Measurements from ENCODE around the gene EFHC1.
"Not testable (repeated sequence)": the region's sequence is repeated elsewhere in the genome, so short reads cannot be mapped to it uniquely, and the experiment has no call there.

EFHC1 gene, protein sequence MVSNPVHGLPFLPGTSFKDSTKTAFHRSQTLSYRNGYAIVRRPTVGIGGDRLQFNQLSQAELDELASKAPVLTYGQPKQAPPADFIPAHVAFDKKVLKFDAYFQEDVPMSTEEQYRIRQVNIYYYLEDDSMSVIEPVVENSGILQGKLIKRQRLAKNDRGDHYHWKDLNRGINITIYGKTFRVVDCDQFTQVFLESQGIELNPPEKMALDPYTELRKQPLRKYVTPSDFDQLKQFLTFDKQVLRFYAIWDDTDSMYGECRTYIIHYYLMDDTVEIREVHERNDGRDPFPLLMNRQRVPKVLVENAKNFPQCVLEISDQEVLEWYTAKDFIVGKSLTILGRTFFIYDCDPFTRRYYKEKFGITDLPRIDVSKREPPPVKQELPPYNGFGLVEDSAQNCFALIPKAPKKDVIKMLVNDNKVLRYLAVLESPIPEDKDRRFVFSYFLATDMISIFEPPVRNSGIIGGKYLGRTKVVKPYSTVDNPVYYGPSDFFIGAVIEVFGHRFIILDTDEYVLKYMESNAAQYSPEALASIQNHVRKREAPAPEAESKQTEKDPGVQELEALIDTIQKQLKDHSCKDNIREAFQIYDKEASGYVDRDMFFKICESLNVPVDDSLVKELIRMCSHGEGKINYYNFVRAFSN

DNA sequence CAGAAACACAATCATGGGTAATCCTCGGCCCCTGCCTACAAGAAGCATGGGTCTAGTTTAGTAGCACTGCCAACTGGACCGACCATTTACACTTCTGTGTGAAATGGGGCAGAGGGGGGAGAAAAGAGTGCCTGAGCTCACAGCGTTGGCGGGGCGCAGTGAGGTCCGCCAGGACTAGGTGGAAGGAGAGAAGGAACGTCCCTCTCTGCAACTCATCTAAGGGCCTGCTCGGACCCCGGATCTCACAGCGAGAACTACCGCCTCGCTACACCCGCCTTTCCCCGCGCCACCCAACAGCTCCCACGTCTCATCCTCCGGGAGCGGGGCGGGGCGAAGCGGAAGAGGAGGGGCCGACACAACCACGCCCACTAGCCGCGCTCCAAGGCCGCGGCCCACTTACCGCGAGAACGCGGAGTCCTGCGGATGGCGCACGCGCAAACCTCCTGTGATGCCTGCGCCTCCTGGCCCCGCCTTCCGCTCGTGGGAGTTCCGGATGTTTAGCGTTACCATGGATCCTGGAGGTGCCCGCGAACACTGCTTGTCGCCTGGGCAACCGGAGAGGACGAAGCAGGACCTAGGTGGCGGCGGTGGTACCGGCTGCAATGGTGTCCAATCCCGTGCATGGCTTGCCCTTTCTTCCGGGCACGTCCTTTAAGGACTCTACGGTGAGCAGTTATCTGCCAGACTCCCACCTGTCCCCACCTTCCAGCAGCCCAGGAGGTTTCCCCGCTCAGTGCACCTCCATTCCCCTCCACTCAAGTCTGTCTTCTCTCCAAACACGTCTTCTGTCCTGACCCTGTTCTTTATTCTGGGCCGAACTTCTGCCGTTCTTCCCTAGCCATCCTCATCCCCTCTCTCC is at the start of gene EFHC1:
EFHC1 (plus strand) TSS at position 534 of the 859 bp plus-strand sequence; CDS start at position 603, 69 bp downstream.
- DNase-seq (ENCODE audit: low read depth), result peak; percentile 95

DNA sequence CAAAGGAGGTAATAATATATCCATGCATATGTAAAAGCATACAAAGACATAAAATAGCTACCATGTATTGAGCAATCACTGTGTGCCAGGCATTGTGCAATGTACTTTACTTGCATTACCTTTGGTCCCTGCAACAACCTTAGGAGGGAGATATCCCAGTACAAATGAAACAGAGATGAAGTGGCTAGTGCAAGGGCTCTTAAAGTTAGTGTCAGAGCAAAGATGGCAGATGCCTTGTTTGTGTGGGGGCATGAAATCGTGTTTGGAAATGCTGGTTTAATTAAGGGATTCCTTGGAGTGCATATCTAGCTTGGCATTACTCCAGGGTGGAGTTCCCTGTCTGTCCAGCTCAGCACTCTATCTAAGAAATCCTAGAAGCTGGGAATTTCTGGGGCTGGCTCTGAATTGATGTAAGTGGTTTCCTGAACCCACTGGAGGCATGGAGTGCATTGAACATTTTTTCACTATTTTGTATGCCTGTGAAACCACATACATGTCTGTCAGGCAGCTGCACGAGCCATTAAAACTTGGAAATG is 48.4 kb upstream of the EFHC1 start:
- DNase-seq (ENCODE audit: low read depth), result no peak

DNA sequence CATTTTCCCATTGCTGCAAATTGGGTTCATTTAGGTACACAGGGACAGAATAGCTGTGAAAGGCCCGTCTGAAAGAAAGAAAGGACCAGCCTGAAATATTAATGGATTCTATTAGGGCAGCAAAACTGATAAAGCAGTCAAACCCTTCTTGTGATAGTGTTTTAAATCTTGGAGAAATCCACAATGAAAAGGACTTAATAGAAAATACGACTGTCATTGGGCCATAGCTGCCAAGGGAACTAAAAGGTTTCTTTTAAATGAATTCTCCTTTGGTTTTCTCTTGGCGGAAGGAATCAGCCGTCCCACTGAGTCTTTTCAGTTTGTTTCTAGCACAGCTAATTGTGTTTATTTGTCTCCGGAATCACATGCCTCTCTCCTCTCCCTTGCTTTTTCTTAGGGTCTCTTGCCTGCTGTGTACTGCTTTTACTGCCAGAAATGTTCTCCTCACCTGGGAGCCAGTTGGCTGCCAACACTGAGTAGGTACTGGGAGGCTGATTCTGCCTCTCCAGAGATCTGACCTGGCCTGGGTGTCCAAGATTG is 46.9 kb upstream of the EFHC1 start:
- DNase-seq (ENCODE audit: low read depth), result no peak

DNA sequence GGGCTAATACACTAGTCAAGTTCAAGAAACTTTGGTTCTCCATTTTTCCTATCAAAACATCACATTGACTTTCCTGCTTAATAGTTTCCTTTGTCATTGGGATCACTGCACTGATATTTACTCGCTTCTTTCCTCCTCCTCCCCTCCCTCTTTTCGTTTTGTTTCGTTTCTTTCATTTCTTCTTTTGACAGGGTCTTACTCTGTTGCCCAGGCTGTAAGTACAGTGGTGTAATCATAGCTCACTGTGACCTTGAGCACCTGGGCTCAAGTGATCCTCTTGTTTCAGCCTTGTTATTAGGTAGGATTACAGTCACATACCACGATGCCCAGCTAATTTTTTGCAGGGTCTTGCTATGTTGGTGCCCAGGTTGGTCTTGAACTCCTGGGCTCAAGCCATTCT is 45.9 kb upstream of the EFHC1 start:
- no peak for DNase-seq (ENCODE audit: low read depth)

DNA sequence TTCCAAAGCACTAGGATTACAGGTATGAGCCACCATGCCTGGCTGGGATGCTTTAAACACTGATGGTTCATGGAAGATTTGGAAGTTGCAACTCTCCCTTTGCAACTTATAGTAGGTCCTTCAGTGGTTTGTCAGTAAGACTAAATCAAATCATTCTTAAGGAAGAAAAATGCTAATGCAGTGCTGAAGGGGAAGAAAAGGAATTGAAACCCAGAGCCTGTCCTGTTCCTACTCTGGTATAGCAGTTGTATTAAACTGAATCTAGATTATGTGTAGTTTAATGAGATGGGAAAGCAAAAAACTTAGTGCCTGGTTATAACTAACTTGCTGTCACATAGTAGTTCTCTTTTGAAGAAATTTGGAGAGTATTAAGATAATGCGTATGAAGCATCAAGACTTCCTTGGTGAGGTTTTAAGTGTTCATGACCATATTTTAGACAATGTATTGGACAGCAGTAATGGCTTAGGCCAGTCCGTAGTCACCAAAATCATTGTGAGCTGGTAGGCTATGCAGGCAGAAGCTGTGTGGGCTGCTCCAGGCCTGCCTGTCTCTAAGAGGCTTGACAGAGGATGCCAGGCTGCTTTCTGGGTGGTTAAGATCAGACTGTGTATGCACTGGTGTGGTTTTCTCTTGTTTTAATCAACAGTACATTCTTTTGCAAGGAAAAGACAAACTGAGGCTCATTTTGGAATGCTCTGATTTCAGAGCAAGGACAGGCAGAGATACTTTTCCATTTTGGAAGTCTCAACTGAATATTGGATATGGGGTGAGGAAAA is 44.2 kb upstream of the EFHC1 start:
- DNase-seq (ENCODE audit: low read depth), result no peak

DNA sequence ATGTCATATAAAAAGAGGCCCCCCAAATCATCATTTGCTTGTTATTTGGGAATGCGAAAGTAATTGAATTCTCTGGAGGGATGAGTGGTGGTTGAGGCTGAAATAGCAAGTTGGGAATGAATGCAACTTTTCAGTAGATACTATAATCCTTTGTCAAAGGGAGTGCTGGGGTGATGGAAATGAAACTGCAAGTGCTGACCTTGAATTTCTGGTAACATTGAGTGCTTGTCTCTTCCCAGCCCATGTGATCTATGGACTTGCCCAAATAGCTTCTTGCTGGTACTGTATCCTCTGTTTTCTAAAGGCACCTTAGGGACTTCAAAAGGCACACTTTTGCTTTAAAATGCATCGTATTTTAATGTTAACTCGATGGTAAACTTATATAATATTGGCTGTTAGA is 43.4 kb upstream of the EFHC1 start:
- DNase-seq (ENCODE audit: low read depth), result no peak

DNA sequence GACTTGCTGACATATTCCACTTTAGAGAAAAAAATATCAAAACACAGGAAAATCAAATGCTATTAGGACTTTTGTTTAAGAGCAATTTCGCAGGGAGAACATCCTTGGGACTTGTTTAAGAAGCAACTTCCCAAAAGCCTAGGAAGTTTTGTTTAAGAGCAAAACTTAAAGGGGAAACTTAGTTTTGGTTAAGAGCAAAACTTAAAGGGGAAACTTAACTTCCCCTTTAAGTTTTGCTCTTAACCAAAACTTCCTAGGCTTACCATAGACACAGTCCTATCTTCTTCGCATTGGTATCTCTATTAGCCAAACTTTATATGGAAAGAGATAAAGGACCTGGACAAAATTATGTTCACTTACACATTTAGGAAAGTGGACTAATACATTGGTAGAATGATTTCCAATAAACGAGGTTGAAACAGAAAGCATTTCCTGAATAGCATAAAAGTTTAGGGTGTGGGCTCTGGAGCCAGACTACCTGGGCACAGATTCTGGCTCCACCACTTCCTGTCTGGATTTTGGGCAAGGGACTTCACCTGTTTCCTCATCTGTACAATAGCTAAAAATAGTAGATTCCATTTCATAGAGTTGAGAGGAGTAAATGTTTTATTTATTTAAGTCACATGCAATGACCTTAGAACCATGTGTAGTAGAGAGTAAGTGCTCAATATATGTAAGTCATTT is 42.5 kb upstream of the EFHC1 start:
- no peak for DNase-seq (ENCODE audit: low read depth)

DNA sequence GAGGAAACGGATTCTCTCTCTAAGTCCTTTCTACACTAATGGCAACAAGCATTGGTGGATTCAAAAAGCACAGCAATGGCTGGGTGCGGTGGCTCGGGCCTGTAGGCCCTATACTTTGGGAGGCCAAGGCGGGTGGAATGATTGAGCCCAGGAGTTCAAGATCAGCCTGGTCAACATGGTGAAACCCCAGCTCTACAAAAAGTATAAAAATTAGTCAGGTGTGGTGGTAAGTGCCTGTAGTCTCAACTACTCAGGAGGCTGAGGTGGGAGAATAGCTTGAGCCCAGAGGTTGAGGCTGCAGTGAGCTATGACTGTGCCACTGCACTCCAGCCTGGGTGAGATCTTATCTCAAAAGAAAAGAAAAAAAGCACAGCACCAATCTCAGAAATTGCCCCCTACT is 38.9 kb upstream of the EFHC1 start:
- no peak for DNase-seq (ENCODE audit: low read depth)

DNA sequence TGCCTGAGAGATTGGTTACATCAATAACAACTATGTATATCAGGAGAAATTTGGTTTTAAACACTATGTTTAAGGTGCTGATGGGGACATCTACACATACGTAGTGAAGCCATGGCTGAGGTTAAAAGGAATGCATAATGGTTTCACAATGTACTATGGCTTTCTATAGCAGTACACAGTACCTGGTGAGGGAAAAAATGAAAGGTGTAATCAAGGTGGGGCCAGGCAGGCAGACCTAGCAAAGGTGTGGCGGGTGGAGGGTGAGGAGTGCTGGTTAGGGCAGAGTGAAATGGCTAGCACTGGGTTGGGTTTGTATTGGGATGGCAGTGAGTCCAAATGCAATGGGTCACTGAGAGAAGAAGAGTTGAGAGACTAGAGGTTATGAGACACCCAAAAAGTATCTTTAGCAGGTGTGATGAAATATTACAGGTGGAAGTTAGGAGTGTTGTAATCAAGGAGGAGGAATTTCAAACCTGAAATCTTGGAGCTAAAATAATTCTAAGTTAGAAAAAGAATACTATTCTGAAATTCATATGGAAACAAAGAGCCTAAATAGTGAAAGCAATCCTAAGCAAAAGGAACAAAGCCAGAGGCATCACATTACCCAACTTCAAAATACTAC is 35.9 kb upstream of the EFHC1 start:
- no peak for DNase-seq (ENCODE audit: low read depth)

DNA sequence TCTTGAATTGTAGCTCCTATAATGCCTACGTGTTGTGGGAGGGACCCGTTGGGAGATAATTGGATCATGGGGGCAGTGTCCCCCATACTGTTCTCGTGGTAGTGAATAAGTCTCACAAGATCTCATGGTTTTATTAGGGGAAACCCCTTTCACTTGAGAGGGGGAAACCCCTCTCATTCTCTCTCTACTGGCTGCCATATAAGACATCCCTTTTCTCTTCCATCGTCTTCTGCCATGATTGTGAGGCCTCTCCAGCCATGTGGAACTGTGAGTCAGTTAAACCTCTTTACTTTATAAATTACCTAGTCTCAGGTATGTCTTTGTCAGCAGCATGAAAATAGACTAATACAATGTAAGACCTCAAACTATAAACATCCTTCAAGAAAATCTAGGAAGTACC is 35.1 kb upstream of the EFHC1 start:
- DNase-seq (ENCODE audit: low read depth), result no peak

DNA sequence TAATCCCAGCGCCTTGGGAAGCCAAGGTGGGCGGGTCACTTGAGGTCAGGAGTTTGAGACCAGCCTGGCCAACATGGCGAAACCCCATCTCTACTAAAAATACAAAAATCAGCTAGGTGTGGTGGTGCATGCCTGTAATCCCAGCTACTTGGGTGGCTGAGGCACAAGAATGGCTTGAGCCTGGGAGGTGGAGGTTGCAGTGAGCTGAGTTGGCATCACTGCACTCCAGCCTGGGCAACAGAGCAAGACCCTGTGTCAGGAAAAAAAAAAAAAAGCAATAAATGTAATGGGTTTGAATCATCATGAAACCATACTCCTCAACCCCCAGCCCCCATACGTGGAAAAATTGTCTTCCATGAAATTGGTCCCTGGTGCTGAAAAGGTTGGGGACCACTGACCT is 32.0 kb upstream of the EFHC1 start:
- not testable (repeated sequence) for DNase-seq (ENCODE audit: low read depth)

DNA sequence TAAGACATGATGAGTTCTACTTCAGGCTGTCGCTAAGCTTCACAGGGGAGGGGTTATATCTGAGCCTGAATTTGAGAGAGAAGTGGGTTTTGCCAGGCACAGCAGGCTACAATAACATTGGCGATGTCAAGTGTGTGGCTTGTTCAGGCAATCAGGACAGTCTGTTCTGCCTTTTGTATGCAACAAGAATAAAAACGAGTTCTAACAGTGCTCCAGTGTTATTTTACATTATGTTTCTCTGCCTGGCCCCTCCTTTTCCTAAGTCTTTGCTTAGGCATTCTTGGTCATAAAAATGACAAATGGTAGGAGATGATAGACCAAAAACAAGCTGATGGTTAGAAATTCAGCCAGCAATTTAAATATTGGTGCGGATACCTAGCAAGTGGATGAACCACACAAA is 31.4 kb upstream of the EFHC1 start:
- no peak for DNase-seq (ENCODE audit: low read depth)

DNA sequence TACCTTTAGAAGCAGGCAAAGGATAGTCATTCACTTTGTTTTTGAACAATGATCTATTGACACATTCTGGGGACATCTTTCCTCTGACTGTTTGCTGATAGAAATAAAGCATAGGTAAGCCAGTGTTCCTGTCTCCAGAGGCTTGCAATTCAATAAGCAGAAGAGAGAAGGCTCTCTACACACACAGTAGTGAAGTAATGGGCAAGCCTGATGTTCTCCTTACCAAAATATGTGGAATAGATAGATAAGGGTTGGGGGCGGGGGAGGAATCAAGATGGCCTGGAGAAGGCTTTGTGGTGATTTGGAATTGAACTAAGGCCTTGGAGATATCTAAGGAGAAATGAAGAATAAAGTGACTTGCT is 30.9 kb upstream of the EFHC1 start:
- no peak for DNase-seq (ENCODE audit: low read depth)

DNA sequence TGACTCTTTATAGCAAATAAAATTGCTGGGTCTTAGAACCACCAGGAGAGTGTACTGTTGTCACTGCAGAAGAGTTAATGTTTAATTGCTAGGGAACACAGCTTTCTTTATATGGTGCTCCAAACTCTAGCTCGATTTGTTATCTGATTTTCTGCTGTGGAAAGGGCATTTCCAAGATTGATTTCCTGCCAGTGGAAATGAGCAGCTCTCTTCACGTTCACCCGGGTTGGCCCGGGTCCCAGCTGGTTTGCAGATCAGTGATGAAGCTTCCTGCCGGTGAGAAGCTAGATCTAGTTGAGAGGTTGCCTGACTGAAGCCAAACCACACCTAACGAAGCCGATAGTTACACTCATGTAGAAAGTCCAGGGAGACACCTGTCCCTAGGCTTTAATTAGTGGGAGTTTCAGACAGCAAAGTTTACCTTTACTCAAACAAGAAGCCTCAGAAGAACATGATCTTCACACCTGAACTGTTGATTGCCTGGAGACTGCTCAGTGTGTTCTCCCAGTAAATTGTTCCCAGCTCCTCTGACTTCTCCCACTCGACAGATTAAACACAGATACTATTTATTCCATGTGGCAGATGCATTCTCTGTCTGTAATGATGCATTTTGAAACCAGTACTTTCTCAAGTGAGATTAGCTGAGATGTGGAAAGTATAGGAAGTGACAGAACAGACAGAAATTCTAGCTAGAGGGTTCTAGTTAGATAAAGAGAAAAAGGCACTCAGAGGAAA is 30.3 kb upstream of the EFHC1 start:
- no peak for DNase-seq (ENCODE audit: low read depth)

DNA sequence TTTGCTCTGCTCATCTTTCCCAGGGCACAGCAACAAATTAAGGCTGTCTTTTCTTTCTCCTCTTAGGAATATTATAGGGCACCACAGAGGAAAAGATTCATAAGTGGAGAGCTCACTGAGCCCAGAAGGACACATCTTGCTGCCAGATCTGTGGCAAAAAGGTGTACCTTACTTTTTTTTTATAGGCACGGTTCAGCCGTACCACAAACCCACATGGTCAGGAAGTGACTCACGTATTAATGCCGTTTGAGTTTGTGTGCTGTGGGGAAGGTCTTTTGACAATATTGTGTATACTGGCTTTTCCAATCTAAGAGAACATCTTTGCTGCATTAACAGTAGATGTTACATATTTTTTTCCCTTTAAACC is 29.8 kb upstream of the EFHC1 start:
- peak; percentile 32 for DNase-seq (ENCODE audit: low read depth)

DNA sequence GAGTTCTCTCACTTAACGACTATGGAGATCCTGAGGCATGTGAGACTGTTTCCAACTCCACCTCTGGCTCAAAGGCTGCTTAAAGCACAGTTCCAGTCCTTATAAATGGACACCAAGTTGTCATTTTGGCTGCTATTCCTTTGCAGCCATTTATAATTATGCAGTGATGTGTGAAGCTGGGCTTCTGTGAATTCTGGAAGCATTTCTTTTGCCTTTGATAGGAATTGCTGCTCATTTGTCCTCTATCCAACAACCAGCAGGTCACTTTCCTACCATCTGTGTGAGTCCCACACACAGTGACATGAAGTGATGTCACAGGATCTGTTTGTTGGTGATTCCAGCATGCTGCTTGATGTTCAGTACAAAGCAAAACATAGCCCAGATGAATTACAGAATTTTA is 28.5 kb upstream of the EFHC1 start:
- no peak for DNase-seq (ENCODE audit: low read depth)

DNA sequence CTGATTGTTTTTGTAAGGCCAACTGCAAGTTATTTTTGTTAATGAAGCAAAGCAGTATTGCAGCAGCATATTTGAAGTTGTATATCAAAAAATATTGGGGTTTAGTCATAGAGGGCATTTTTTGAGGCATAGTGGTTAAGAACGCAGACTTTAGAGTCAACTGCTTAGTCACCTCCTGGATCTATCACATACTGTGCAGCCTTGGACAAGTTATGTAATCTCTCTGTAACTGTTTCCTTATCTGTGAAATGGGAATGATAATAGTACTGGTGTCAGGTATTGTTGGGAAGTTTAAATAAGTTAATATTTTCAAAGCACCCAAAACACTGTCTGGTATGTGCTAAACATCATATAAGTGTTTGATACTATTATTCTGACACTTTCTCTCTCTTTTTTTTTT is 27.2 kb upstream of the EFHC1 start:
- DNase-seq (ENCODE audit: low read depth), result no peak

DNA sequence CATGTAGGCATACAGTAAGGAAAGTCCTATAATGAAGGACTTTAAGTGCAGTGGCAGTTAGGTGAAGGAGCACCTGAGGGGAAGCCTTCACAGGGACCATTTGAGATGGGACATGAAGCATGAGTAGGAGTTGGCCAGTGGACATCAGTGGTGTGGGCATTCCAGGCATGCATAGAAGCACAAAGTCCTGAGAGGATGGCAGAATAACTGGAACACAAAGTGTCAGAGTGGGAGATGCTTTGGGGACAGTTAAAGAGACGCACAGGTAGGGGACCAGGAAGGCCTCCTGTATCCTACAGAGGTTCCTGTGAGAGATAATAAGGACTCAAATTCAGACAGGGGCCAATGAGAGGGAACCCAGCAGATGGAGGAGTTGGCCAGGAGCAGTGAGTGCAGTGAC is 26.4 kb upstream of the EFHC1 start:
- no peak for DNase-seq (ENCODE audit: low read depth)

DNA sequence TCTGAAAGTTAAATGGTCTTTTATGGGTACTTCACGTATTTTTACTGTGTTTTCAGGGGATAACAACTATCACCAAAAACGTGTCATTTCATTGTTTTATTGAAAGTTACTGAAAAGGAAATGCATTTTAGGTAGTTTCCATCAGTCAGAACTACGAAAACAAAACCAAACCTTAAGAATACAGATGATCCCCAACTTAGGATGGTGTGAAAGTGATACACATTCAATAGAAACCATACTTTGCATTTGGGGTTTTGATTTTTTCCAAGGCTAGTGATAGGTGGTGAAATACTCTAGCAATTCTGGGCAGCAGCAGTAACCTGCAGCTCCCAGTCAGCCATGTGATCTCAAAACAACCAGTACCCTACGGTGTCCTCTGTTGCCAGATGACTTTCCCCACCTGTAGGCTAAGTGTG is 25.9 kb upstream of the EFHC1 start:
- DNase-seq (ENCODE audit: low read depth), result no peak

DNA sequence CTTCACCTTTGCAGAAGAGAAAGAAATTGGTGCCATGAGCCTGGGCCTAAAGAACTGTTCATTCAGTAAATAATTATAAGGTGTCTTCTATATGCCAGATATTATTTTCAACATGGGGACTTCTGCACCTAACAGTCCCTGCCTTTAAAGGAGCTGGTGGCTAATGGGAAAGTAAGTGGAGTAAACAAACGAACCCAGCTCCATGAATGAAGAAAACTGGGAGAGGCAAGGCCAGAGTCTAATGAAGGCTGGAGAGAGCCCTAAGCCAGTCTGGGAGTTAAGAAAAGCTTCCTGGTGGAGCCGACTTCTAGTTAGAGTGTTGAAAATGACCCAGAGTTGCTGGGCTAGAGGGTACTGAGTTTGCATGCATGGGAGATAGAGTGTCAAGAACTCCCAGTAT is 24.2 kb upstream of the EFHC1 start:
- no peak for DNase-seq (ENCODE audit: low read depth)

Data from stimulated activated CD8-positive, alpha-beta memory T cell treated with anti-CD3 and anti-CD28 coated beads, Interleukin-12 subunit alpha, Interleukin-12 subunit beta, amount 100 ng/mL, for 4 hours (primary cell).